Measurements from ENCODE around the gene CRTC3.
"Not testable (repeated sequence)": the region's sequence is repeated elsewhere in the genome, so short reads cannot be mapped to it uniquely, and the experiment has no call there.

Gene CRTC3

DNA sequence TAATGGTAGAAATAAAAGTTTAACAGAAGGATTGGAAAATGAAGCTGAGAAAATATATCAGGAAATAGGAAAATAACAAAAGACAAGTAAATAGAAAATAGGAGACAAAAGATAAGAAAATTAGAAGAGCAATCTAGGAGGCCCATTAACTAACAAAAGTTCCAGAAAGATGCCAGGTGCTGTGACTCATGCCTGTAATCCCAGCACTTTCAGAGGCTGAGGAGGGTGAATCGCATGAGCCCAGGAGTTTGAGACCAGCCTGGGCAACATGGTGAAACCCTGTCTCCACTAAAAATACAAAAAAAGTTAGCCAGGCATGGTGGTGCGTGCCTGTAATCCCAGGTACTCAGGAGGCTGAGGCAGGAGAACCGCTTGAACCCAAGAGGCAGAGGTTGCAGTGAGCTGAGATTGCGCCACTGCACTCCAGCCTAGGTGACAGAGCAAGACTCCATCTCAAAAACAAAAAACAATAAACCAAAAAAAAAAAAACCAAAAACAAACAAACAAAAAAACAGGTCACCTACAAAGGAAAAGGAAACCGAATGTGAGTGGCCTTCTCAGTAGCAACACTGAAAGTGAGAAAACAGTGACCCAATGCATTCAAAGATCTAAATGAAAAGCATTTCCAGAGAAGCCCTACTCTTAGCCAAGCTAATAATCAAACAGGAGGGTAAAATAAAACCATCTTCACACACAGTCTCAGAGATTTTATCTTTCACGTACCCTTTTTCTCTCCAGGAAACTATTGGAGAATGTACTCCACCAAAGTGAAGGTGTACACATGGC lies 5.5 kb upstream of the CRTC3 start:
- not testable (repeated sequence) for DNase-seq

DNA sequence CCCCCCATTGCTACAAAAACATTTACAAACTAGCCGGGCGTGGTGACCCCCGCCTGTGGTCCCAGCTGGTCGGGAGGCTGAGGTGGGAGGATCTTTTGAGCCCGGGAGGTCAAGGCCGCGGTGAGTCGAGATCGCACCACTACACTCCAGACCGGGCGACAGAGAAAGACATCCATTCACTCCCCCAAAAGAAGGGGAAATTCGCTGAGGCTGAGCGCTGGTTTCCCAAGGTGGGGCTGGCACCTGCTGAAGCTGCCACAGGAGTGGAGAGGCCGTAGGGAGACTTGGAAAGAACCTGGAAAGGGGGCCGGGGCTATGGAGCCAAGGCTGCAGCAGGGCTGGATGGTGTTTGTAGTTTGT lies 732 bp upstream of the CRTC3 start:
- DNase-seq = no peak

DNA sequence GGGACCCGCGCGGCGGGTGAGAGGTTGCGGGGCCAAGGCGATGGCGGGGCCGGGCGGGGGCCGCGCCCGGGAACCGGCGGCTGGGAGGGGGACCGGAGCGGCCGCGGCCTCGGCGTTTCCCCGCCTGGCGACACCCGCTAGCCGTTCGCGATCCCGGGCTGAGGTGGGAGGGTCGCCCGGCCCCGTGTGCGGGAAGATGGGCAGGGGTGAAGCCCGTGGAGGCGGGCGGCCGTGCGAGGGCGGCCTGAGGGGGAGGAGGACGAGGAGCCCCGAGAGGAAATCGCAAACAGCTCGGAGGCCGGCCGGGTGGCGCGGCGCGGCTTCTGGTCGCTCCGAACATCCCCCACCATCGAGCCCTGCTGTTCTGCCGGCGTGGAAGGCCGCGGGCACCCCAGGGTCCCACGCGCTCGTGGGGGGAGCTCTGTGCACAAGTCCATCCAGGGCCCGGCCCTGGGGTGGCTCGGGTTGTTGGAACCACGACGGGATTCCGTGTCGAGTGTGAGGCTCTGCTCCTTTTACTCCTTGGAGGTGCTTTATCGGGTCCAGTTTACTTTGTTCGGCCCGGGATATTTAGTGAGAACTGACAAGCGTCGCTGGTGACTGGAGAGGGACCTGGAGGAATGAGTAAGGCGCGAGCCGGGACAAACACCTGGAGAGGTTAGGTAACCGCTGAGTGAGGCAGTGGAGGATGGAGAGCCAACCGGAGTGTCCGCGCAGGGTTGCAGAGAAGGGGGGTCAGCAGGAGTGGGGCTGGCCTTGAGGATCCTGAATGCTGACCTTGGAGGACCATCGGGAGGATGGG lies 728 bp downstream of the CRTC3 start:
- DNase-seq = peak; percentile 63

DNA sequence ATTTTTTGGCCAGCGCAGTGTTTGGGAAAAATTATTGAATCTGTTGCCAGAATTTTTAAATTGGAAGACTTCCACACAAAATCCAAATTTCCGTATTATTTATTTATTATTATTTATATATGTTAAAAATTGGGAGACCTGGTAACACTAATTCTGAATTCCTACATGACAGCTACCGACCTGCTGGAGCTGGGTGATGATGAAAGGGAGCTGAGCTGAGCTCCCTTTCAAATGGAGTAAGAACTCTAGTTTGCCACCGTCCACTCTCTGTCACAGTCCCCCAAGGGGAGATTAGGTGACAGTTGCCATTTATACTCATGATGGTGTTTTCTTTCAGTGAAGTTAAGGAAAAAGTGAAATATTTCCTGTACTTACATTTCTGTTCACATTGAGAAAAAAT lies 1.4 kb downstream of the CRTC3 start:
- DNase-seq = no peak

DNA sequence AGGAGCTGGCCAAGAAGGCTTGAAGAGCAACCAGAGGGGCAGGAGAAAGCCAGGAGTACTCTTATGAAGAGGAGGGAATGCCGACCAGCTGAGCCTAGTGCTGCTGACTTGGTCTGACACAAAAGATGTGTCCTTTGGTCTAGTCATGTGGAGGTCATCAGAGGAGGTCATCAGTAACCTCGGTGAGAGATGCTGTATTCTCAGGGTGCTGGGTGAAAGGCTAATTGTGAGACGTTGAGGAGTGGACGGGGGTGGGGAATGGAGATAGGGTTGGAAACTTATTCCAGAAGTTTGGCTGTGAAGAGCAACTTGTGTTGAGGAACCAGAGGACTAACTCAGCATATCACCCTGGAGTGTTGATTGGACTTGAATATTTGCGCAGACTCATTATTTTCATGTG lies 5.5 kb downstream of the CRTC3 start:
- DNase-seq = no peak

DNA sequence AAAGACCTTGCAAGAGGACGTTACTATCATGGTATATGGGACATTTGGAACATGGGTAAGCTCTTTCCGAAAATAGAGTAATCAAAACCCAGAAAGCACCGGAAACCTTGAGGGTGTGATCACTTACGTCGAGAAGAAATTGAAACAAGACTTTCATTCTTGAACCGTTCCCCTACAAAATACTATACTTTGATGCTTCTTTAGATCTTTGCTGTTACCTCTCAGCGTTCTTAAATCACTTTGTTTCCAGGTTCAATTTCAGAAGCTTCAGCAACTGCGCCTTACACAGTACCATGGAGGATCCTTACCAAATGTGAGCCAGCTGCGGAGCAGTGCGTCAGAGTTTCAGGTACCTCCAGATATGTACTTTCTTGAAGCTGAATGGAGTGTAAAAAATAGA lies 10.1 kb downstream of the CRTC3 start:
- DNase-seq = no peak

DNA sequence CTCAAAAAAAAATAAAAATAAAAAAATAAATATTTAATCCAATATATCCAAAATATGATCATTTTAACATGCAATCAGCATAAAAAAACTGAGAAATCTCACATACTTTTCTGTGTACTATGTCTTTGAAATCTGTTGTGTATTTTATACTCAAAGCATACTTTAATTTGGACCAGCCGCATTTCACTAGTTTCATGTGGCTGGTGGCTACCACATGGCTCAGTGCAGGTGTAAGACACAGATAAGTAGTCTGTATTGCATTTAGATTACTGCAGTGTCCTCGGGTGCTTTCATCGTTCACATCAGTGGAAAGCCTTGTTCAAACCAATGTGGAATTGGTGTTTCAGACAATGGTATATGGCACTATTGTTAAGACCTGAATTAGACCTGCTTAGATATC lies 11.0 kb downstream of the CRTC3 start:
- no peak for DNase-seq

DNA sequence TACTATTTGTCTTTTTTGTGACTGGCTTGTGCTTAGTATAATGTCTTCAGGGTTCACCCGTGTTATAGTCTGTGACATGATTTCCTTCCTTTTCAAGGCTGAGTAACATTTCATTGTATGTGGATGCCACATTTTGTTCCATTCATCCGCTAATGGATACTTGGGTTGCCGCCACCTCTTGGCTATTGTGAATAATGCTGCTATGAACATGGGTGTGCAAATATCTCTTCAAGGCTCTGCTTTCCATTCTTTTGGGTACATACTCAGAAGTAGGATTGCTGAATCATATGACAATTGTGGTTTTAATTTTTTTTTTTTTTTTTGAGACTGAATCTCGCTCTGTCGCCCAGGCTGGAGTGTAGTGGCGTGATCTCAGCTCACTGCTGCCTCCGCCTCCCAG lies 15.4 kb downstream of the CRTC3 start:
- no peak for DNase-seq

DNA sequence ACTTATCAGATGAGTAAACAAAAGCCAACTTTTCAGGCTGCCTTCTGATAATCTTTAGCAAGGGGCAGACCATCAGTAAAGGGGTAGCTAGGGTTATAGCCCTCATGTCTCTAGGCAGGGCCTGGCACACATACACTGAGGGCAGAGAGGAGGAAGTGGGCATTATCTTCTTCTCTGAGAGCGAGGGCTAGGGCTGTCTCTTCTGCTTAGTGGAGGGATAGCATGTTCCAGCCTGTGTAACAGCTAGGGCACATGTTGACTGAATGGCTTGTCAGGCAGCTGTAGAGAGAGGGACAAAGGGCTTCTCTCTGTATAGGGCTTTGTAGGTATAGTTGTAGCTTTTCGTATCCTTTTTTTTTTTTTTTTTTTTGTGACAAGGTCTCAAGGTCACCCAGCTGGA lies 17.8 kb downstream of the CRTC3 start:
- DNase-seq = no peak

DNA sequence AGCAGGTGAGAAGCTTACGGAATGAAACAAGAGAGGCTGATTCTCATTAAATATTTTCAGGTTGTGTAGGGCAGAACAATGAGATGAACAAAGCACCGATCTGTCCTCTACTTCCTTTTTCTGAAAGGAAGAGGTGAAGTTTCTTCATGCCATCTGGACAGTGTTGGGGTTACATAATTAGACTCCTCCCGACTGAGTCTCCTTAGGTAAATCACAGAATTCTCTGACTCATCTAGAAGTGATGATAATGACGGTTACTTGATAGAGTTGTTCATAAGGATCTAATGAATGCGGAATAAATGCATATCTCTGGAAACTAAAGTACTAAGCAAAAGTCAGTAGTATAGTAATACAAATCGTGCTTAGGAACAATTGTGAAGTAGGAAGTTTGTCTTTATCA lies 21.2 kb downstream of the CRTC3 start:
- no peak for DNase-seq

DNA sequence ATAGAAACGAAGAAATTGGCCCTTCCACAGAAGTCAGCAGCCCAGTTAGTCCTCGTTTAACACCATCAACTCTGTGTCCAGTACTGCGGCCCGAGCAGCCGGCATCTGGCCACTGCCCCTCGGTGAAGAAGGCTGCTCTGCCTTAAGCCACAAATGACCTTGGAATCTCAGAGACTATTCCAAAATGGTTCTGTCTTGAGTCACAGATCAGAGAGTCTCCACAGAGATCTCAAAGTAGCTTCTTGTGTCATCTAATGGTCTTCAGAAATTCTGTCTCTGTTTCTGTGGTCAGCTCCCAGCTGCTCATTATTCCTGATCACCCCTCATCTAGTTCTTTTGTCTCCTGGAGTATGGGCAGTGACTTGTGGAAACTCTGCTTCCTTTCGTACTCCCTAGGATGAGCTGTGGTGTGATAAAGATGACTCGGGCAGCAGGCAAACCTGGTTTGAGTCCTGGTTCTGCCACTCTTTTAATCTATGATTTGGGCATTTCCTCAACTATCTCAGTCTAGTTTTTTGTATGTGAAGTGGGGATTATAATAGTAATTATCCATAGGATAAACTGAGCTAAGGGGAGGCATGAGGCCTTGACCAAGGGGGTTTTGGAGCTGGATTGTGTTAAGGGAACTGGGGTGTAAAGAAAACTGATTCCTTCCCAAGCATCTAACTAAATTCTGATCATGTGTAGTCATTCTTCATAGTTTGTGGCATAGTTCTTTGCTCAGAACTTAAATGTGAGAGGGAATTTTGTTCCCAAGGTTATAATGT lies 22.6 kb downstream of the CRTC3 start:
- no peak for DNase-seq

DNA sequence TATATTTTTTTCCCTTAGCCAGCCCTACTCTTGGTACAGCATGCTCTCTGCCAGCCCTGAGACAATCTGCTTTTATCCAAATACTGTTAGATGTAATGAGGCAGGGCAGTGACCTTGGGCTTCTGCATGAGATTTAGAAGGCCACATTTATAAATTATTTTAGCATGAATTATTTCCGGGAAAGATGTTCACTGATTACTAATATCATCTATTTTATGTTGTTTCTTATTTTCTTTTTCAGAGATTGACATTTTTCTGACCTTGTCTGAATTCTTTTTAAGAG lies 23.1 kb downstream of the CRTC3 start:
- DNase-seq = no peak

DNA sequence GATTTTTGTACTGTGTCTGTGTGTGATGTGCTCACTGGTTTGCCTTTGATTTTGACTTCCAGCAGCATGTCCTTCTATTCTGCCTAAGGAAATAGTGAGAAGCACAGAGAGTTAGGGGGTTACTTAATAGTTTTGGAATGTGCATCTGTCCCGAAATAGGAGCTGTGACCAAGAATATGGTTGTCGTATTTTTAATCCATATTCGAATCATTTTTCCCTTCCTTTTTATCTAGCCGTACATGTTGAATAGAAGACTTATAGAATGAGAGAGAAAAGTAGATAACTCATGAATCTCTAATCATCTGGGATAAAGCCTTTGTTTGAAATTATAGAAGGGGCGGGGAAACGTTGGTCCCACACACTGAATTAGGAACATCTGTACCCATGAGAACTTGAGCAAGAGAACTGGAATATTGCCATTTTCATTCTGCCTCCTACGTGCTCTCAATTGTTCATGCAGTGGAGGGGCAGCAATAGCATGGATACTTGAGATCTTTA lies 23.6 kb downstream of the CRTC3 start:
- DNase-seq = no peak

DNA sequence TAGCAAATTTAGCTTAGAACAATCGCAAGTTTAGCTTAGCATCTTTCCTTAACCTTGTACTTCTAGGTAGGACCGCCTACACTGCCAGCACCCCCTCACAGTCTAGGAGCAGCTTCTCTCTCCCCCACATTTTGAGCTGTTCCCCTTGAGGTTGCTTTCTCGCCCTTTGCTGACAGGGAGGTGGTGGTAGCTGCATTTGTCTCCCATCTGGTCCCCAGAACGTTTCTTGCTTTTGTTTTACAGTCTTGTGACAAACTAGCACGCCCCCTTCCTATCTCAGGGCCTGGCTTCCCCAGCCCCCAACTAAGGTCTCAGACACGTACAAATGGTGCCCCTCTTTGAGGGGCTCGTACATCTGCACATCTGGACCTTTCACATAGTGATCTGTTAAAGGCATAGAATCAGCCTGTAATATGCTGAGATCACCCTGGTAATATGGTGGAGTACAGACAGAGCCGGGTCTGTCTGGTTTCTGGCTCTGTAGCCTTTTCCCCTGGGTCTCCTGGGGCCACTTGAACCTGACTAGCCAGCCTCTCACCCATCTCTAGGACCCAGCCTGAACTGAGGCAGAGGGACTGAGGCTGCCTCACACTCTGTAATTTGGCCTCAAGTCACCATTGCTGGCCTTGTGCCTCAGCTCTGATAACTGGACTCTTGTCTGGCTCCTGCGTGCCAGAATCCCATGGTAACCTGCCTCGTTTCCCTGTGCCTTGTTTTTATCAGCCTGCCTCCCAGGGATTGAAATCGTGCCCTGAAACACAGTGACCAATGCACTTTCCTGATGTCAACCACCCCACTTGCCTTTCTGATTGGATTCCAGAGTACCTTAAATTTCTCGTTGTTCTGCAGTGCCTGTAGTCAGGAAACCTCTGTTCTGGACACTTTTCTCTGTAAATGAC lies 27.7 kb downstream of the CRTC3 start:
- no peak for DNase-seq

DNA sequence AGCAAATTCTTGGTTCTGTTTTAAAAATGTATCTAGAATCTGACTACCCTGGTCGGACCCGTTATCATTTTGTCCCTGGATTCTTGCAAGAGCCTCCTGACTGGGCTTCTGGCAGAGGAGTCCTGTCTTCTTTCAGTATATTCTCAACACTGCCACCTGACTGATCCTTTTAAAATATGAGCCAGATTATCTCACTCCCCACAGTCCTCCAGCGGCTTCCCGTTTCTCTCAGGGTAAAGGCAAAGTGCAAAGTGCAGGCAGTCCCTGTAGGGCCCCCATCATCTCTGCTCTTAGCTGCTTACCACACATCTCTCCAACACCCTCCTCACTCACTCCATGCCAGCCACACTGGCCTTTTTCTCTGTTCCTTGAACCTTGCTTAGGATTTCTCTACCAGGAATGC lies 28.4 kb downstream of the CRTC3 start:
- no peak for DNase-seq

DNA sequence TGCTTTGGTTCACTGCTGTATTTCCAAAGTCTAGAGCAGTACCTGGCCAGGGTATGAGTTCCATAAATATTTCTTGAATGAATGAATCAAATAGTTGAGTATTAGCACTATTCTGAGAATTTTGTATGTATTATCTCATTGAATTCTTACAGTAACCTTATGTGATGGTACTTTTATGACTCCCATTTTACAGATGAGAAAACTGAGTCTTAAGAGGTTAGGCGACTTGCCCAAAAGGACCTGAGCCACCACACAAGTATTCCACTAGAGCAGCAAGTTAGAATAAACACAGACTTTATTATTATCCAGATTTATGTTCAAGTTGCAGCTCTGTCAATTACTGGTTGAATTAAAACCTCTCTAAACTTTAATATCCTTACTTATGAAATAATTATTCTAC lies 29.4 kb downstream of the CRTC3 start:
- DNase-seq = no peak

DNA sequence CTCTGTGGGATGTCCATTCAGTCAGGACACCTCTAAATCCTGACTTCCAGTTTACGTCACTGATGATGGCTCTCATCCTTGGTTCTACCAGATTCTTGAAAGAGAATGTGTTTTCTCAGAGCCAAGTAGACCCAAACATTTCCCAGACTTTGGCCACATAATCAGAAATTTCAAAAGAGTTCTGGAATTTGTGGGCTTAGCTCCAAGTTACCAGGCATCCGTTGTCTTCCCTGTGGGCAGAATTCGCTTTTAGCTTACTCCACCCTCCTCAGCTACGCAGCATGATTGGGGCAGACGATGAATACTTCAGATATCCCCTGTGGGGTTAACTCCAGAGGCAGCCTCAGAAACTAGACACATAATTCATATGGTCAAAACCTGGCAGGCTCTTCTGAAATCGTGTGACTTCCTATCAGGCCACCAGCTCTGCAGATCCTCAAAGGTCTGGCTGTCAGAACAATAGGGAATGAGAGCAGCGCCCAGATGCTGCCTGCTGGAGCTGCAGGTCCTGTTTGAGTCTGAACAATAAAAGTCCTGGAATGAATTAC lies 30.6 kb downstream of the CRTC3 start:
- no peak for DNase-seq

DNA sequence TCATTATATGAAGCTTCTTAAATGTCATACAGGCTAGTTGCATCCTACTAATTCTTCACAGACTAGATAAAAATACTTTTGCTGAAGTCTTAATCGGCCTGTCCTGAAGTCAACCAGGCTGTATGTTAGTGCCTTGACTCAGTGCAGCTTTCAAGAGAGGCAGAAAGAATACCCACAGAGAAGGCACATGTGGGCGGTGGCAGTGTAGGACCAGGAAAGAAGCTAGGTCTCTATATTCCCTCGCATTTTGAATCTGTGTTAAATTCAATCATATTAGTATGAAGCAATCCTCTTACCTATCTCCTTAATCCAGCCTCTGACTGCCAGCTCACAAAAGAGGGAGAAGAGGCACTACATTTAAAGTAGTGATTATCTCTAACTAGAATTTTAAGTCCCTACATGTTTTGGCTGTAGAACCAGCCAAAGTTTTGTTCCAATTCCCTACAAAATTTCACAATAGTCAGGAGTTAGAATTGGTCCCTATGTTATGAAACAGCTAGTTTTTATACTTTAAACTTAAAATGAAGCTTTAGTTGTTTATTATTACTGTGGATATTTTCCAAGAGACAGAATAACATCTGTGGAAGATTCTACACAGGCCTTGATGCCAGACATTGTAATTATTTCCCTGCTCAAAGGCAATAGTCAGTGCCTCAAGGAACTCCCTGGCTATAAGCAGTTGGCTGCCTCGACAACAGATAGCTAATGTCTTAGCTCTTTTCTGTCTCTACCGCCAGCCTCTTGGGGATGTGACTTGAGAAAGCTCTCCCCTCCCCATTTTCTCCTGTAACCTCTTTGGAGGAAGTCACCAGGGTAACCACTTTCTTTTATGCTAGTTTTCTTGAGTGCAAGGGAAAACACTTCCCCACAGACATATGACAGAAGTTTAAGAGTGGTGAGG lies 31.9 kb downstream of the CRTC3 start:
- DNase-seq = no peak

DNA sequence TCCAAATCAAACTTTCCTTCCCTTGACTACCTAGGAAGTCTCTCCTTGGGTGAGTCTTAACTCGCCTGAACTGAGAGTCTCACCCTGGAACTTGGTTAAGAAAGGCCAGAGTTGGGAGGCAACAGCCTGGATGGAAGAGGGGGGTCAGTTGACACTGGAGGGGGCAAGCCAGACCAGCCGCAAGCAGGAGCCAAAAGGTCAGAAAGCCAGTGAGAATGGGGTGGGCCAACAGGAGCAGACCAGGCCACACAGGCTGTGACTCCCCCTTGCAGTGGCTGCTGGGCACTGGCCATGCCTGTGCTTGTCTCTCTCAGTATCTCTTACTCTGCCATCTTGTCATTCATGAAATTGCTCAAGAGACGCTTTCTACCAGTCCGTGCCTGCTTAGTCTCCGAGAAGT lies 32.9 kb downstream of the CRTC3 start:
- no peak for DNase-seq

DNA sequence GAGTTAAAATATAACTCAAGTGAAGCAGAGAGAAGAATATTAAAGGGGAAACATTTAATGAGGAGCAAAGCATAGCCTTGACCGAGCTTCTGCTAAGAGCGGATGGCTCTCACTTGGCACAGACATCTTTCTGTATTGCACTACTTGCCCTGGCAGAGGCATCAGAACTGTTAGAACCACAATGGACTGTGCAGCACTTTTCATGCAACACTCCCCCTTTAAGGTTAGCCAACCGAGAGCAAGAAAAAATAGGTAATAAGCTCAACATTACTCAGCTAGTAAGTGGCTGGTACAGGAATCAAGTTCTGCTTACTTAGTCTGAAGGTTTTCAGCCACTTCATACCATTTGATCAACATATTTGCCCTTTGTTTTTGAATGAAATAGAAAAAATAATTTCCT lies 33.7 kb downstream of the CRTC3 start:
- no peak for DNase-seq

DNA sequence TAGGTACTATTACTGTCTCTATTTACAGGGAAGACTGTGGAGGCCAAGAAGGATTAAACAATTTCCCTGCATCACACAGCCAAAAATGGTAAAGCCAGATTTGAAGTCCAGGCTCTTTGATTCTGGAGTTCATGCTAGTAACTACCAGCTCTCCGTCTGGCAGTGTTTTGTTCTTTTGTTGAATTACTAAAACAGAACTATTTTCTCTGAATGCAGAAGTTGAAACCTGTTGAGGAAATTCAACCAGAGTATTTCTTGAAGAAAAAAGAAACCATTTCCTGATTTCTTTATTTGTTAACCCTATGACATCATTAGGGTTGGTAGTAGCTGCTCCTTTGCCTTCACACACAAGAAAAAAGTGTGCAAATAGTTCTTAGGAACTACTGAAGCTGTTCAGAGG lies 34.3 kb downstream of the CRTC3 start:
- DNase-seq = no peak

Data from stimulated activated CD8-positive, alpha-beta memory T cell treated with anti-CD3 and anti-CD28 coated beads, Interleukin-4, amount 100 ng/mL, for 48 hours (primary cell).